GM12801 (cell line): ENCODE results near the gene RPUSD3.

ENCODE experiments used
- CTCF ChIP-seq: IDR thresholded peaks from one replicate; pipeline ENCODE4 v1.5.1; 2011; ENCODE audit warnings: control low read depth; ENCODE audit not compliant: insufficient read length; ENCODE audit errors: extremely low read depth

The RPUSD3 gene

GRCh38 chr3:9875448-9875847 is 31.6 kb upstream of the RPUSD3 start:
- no peak for TF ChIP-seq CTCF

GRCh38 chr3:9870978-9871377 is 27.2 kb upstream of the RPUSD3 start:
- no peak for TF ChIP-seq CTCF

- no peak for TF ChIP-seq CTCF
Measured at GRCh38 chr3:9869955-9870354, 26.1 kb upstream of the RPUSD3 start.

GRCh38 chr3:9867106-9867505 is 23.3 kb upstream of the RPUSD3 start:
- no peak for TF ChIP-seq CTCF

- no peak for TF ChIP-seq CTCF
Measured at GRCh38 chr3:9866639-9867038, 22.8 kb upstream of the RPUSD3 start.

- TF ChIP-seq CTCF = no peak
Measured at GRCh38 chr3:9864200-9864927, 20.6 kb upstream of the RPUSD3 start.

GRCh38 chr3:9863058-9863772 is 19.4 kb upstream of the RPUSD3 start:
- TF ChIP-seq CTCF = no peak
